Loucy (cell line): ENCODE results near the gene NRXN3.

Experiments
- H2AFZ ChIP-seq: fragments of 200-600 bp; sonication (generic); 2 replicates; pipeline ENCODE4 v1.6.0; 2016; ENCODE audit warnings: antibody characterized with exemption, mild to moderate bottlenecking, low read length, moderate library complexity
- H3F3A ChIP-seq: fragments of 200-600 bp; 2 replicates; pipeline ENCODE4 v1.6.0; 2016; ENCODE audit warnings: antibody characterized with exemption, low read depth, mild to moderate bottlenecking
- H3K27me3 ChIP-seq: fragments of 200-600 bp; sonication (generic); 2 replicates; pipeline ENCODE4 v1.6.1; 2014; ENCODE audit warnings: low read length, mild to moderate bottlenecking; ENCODE audit not compliant: insufficient read depth, poor library complexity, severe bottlenecking
- H3K36me3 ChIP-seq: fragments of 200-600 bp; sonication (generic); 2 replicates; pipeline ENCODE4 v1.6.1; 2016; ENCODE audit warnings: low read length; ENCODE audit not compliant: insufficient read depth
- H3K4me1 ChIP-seq: fragments of 200-600 bp; sonication (generic); 2 replicates; pipeline ENCODE4 v1.5.1; 2014; ENCODE audit warnings: low read length, mild to moderate bottlenecking; ENCODE audit not compliant: insufficient read depth, poor library complexity, severe bottlenecking
- H3K4me2 ChIP-seq: fragments of 200-600 bp; sonication (generic); 2 replicates; pipeline ENCODE4 v1.6.0; 2014; ENCODE audit warnings: antibody characterized with exemption, low read length, low read depth, mild to moderate bottlenecking; ENCODE audit not compliant: poor library complexity, severe bottlenecking
- H3K4me3 ChIP-seq: fragments of 200-600 bp; sonication (generic); 2 replicates; pipeline ENCODE4 v1.5.1; 2014; ENCODE audit warnings: low read length, mild to moderate bottlenecking, mixed read lengths; ENCODE audit not compliant: poor library complexity, severe bottlenecking
- H3K79me2 ChIP-seq: fragments of 200-600 bp; sonication (generic); 2 replicates; pipeline ENCODE4 v1.6.1; 2014; ENCODE audit warnings: low read length; ENCODE audit not compliant: insufficient read depth
- H3K9ac ChIP-seq: fragments of 200-600 bp; sonication (generic); 2 replicates; pipeline ENCODE4 v1.6.0; 2014; ENCODE audit warnings: mild to moderate bottlenecking, low read depth, low read length, moderate library complexity; ENCODE audit not compliant: poor library complexity, severe bottlenecking
- H3K9me2 ChIP-seq: fragments of 200-600 bp; sonication (generic); replicated peaks from 2 replicates; pipeline ENCODE4 v1.6.1; 2016; ENCODE audit warnings: low read depth, low read length, mixed read lengths
- H3K9me3 ChIP-seq: fragments of 200-600 bp; sonication (generic); 2 replicates; pipeline ENCODE4 v1.6.1; 2014; ENCODE audit warnings: mild to moderate bottlenecking, antibody characterized with exemption, low read length, low read depth; ENCODE audit not compliant: insufficient read depth
- H4K20me1 ChIP-seq: fragments of 200-600 bp; sonication (generic); 2 replicates; pipeline ENCODE4 v1.6.0; 2014; ENCODE audit warnings: antibody characterized with exemption, low read length, mild to moderate bottlenecking; ENCODE audit not compliant: insufficient read depth, poor library complexity, severe bottlenecking
- CTCF ChIP-seq: fragments of 200-600 bp; sonication (generic); conservative IDR thresholded peaks from 2 replicates; pipeline ENCODE4 v1.5.1; 2014; ENCODE audit warnings: mild to moderate bottlenecking, antibody characterized with exemption, low read length
- EZH2phosphoT487 ChIP-seq: fragments of 200-600 bp; IDR thresholded peaks from 2 replicates; pipeline ENCODE4 v1.6.1; 2018; ENCODE audit warnings: antibody characterized with exemption, mild to moderate bottlenecking, moderate library complexity, borderline replicate concordance

NRXN3 gene

GRCh38 chr14:78798757-78799156, 628.6 kb downstream of the NRXN3 start:
- Histone ChIP-seq H3K36me3 (no peaks in the 10 kb centered on the region), H4K20me1 (no peaks in the 10 kb centered on the region), H3K4me1 (no peaks in the 10 kb centered on the region), H3K4me3 (no peak overlapping the region), H3K27me3 (no peaks in the 10 kb centered on the region), H3K9me2 (no peaks in the 10 kb centered on the region), H3K79me2 (no peaks in the 10 kb centered on the region), H2AFZ (no peak overlapping the region), H3F3A (no peaks in the 10 kb centered on the region), H3K9me3 (no peaks in the 10 kb centered on the region), H3K4me2 (no peak overlapping the region), H3K9ac (no peak overlapping the region)
- TF ChIP-seq EZH2phosphoT487 (no peak), CTCF (no peak)

DNA sequence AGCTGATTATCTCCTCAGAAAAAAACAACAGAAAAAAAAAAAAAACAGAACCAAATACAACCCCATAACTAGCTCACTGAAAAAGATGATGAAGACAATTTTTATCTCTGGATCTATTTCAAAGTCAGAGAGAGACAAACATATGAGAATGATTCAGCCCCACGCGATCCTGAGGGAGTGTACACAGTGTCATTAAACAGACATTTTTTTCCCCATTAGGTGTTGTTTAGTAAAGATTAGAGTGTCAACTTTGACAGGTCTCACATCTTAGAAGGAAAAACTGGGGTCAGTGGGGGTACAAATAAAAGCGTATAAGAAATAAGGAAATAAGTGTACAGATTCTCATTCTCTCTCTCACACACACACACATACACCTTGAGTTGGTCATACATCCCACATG, 635.4 kb downstream of the NRXN3 start:
- Histone ChIP-seq H3K27me3 (no peaks in the 10 kb centered on the region), H3K36me3 (no peaks in the 10 kb centered on the region), H4K20me1 (no peaks in the 10 kb centered on the region), H3K4me1 (no peaks in the 10 kb centered on the region), H3K79me2 (no peaks in the 10 kb centered on the region), H3F3A (no peaks in the 10 kb centered on the region), H2AFZ (no peak overlapping the region), H3K9me2 (no peaks in the 10 kb centered on the region), H3K9me3 (no peaks in the 10 kb centered on the region), H3K4me2 (no peak overlapping the region), H3K9ac (no peak overlapping the region), H3K4me3 (no peak overlapping the region)
- no peak for TF ChIP-seq EZH2phosphoT487
- TF ChIP-seq CTCF, result no peak

- Histone ChIP-seq H3F3A (no peaks in the 10 kb centered on the region), H4K20me1 (no peaks in the 10 kb centered on the region), H3K9me2 (no peaks in the 10 kb centered on the region), H3K9ac (no peak overlapping the region), H3K4me3 (no peak overlapping the region), H3K9me3 (no peaks in the 10 kb centered on the region), H3K36me3 (no peaks in the 10 kb centered on the region), H3K4me1 (no peaks in the 10 kb centered on the region), H2AFZ (no peak overlapping the region), H3K4me2 (no peak overlapping the region), H3K79me2 (no peaks in the 10 kb centered on the region), H3K27me3 (no peaks in the 10 kb centered on the region)
- TF ChIP-seq CTCF (no peak), EZH2phosphoT487 (no peak)
These were observed 652.9 kb downstream of the NRXN3 start for GRCh38 chr14:78823035-78823434.
